ENCODE measurements around the gene LIM2.

The LIM2 gene

DNA sequence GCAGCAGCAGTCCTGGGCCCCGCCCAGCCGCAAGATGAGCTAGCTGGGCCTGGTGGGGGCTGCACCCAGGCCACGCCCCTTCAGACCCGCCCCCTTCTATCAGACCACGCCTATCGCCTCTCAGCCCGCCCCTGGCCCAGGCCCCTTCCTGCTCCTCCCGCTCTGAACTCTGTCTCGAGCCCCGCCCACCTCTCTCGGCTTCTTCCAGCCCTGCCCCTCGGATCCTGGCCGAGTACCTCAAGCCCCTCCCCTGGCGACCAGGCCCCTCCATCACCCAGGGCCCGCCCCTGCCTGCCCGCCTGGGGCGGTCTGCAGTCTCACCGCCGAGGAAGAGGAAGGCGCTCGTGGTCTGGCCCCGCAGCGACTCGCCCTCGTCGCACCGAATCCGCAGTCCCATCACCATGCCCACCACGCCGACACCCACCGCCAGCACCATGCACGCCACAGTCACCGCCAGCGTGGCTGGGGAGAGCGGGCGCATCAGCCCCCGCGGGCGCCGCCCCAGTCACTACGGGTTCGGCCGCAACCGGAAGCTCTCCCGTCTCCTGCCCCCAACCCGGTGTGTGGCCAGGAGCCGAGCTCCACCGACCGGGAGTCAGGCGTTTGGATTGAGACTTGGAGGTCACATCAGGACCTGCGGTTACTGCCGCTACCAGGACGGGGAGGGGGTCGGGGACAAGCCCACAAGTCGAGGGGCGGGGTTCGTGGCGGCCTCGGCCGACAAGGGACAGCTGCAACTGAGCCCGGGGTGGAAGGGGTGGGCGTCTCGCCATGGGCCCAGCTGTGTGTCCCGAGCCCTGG, 20.0 kb downstream of the LIM2 start (continued):
- TF ChIP-seq MZF1 (tag by site-specific recombination; IDR thresholded peaks at IDR 0.05; ENCODE audit: borderline replicate concordance) (no peak), ZNF19 (tag by site-specific recombination; IDR thresholded peaks at IDR 0.05; ENCODE audit: low read depth) (no peak), ZNF768 (tag by site-specific recombination; IDR thresholded peaks at IDR 0.05) (no peak), ZNF274 (IDR thresholded peaks at IDR 0.05; ENCODE audit: low read length) (no peak), ZNF274 (tag by site-specific recombination; IDR thresholded peaks at IDR 0.05; ENCODE audit: borderline replicate concordance) (no peak), ZNF37A (tag by site-specific recombination; IDR thresholded peaks at IDR 0.05) (no peak), ZNF561 (tag by site-specific recombination; IDR thresholded peaks at IDR 0.05; ENCODE audit: borderline replicate concordance) (peak; percentile 72), SETDB1 (IDR thresholded peaks at IDR 0.05; ENCODE audit: insufficient read length, low read length) (no peak), ZNF174 (tag by site-specific recombination; IDR thresholded peaks at IDR 0.05) (no peak), WT1 (tag by site-specific recombination; IDR thresholded peaks at IDR 0.05) (peak; percentile 42; the same call in 1 of the 2 replicates), ZNF600 (tag by site-specific recombination; IDR thresholded peaks at IDR 0.05) (peak; percentile 85), YY2 (tag by site-specific recombination; IDR thresholded peaks at IDR 0.05) (no peak), GLIS1 (tag by site-specific recombination; IDR thresholded peaks at IDR 0.05) (peak; percentile 73), ZSCAN23 (tag by site-specific recombination; IDR thresholded peaks at IDR 0.05) (no peak), ZNF76 (tag by site-specific recombination; IDR thresholded peaks at IDR 0.05; ENCODE audit: borderline replicate concordance, low read depth) (no peak), ZNF701 (tag by site-specific recombination; IDR thresholded peaks at IDR 0.05) (no peak), ZNF366 (tag by site-specific recombination; conservative IDR thresholded peaks at IDR 0.05) (no peak), ZNF776 (tag by site-specific recombination; IDR thresholded peaks at IDR 0.05; ENCODE audit: borderline replicate concordance) (no peak), ZBTB48 (tag by site-specific recombination; IDR thresholded peaks at IDR 0.05) (no peak), ZNF155 (tag by site-specific recombination; IDR thresholded peaks at IDR 0.05) (no peak), KLF7 (tag by site-specific recombination; IDR thresholded peaks at IDR 0.05; ENCODE audit: borderline replicate concordance) (peak; percentile 73; the same call in 1 of the 2 replicates), ZNF521 (tag by site-specific recombination; IDR thresholded peaks at IDR 0.05) (no peak), ZNF654 (tag by site-specific recombination; IDR thresholded peaks at IDR 0.05; ENCODE audit: low read depth) (no peak), ZNF501 (tag by site-specific recombination; IDR thresholded peaks at IDR 0.05) (peak; percentile 66; the same call in 1 of the 2 replicates), ZNF214 (tag by site-specific recombination; IDR thresholded peaks at IDR 0.05; ENCODE audit: borderline replicate concordance) (no peak), ZNF792 (tag by site-specific recombination; IDR thresholded peaks at IDR 0.05) (no peak), ZNF350 (tag by site-specific recombination; IDR thresholded peaks at IDR 0.05) (no peak)
- TF ChIP-seq, protein P1, sequence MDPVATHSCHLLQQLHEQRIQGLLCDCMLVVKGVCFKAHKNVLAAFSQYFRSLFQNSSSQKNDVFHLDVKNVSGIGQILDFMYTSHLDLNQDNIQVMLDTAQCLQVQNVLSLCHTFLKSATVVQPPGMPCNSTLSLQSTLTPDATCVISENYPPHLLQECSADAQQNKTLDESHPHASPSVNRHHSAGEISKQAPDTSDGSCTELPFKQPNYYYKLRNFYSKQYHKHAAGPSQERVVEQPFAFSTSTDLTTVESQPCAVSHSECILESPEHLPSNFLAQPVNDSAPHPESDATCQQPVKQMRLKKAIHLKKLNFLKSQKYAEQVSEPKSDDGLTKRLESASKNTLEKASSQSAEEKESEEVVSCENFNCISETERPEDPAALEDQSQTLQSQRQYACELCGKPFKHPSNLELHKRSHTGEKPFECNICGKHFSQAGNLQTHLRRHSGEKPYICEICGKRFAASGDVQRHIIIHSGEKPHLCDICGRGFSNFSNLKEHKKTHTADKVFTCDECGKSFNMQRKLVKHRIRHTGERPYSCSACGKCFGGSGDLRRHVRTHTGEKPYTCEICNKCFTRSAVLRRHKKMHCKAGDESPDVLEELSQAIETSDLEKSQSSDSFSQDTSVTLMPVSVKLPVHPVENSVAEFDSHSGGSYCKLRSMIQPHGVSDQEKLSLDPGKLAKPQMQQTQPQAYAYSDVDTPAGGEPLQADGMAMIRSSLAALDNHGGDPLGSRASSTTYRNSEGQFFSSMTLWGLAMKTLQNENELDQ (tag by site-specific recombination; IDR thresholded peaks at IDR 0.05; ENCODE audit: low read depth): no peak
- TF ChIP-seq, protein P2, sequence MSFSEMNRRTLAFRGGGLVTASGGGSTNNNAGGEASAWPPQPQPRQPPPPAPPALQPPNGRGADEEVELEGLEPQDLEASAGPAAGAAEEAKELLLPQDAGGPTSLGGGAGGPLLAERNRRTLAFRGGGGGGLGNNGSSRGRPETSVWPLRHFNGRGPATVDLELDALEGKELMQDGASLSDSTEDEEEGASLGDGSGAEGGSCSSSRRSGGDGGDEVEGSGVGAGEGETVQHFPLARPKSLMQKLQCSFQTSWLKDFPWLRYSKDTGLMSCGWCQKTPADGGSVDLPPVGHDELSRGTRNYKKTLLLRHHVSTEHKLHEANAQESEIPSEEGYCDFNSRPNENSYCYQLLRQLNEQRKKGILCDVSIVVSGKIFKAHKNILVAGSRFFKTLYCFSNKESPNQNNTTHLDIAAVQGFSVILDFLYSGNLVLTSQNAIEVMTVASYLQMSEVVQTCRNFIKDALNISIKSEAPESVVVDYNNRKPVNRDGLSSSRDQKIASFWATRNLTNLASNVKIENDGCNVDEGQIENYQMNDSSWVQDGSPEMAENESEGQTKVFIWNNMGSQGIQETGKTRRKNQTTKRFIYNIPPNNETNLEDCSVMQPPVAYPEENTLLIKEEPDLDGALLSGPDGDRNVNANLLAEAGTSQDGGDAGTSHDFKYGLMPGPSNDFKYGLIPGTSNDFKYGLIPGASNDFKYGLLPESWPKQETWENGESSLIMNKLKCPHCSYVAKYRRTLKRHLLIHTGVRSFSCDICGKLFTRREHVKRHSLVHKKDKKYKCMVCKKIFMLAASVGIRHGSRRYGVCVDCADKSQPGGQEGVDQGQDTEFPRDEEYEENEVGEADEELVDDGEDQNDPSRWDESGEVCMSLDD (tag by site-specific recombination; IDR thresholded peaks at IDR 0.05): no peak
- TF ChIP-seq, protein P3, sequence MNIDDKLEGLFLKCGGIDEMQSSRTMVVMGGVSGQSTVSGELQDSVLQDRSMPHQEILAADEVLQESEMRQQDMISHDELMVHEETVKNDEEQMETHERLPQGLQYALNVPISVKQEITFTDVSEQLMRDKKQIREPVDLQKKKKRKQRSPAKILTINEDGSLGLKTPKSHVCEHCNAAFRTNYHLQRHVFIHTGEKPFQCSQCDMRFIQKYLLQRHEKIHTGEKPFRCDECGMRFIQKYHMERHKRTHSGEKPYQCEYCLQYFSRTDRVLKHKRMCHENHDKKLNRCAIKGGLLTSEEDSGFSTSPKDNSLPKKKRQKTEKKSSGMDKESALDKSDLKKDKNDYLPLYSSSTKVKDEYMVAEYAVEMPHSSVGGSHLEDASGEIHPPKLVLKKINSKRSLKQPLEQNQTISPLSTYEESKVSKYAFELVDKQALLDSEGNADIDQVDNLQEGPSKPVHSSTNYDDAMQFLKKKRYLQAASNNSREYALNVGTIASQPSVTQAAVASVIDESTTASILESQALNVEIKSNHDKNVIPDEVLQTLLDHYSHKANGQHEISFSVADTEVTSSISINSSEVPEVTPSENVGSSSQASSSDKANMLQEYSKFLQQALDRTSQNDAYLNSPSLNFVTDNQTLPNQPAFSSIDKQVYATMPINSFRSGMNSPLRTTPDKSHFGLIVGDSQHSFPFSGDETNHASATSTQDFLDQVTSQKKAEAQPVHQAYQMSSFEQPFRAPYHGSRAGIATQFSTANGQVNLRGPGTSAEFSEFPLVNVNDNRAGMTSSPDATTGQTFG (tag by site-specific recombination; IDR thresholded peaks at IDR 0.05; ENCODE audit: borderline replicate concordance): no peak
- TF ChIP-seq, protein P4, sequence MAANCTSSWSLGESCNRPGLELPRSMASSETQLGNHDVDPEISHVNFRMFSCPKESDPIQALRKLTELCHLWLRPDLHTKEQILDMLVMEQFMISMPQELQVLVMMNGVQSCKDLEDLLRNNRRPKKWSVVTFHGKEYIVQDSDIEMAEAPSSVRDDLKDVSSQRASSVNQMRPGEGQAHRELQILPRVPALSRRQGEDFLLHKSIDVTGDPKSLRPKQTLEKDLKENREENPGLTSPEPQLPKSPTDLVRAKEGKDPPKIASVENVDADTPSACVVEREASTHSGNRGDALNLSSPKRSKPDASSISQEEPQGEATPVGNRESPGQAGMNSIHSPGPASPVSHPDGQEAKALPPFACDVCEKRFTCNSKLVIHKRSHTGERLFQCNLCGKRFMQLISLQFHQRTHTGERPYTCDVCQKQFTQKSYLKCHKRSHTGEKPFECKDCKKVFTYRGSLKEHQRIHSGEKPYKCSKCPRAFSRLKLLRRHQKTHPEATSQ (tag by site-specific recombination; IDR thresholded peaks at IDR 0.05): 0 out of 2 replicates have a peak, but pooled peaks have one; percentile 44
- TF ChIP-seq, protein P5, sequence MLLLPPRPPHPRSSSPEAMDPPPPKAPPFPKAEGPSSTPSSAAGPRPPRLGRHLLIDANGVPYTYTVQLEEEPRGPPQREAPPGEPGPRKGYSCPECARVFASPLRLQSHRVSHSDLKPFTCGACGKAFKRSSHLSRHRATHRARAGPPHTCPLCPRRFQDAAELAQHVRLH (tag by site-specific recombination; IDR thresholded peaks at IDR 0.05): peak; percentile 40; the same call in 1 of the 2 replicates

Measured in HEK293 (cell line).